Dedifferentiated amniotic fluid mesenchymal stem cell (primary cell): Measurements from ENCODE around the gene KDM8.

ENCODE experiments used
- DNase-seq: peaks from one replicate; pipeline ENCODE4 v3.0.0-alpha.2; 2016; ENCODE audit errors: extremely low spot score

The KDM8 gene

DNA sequence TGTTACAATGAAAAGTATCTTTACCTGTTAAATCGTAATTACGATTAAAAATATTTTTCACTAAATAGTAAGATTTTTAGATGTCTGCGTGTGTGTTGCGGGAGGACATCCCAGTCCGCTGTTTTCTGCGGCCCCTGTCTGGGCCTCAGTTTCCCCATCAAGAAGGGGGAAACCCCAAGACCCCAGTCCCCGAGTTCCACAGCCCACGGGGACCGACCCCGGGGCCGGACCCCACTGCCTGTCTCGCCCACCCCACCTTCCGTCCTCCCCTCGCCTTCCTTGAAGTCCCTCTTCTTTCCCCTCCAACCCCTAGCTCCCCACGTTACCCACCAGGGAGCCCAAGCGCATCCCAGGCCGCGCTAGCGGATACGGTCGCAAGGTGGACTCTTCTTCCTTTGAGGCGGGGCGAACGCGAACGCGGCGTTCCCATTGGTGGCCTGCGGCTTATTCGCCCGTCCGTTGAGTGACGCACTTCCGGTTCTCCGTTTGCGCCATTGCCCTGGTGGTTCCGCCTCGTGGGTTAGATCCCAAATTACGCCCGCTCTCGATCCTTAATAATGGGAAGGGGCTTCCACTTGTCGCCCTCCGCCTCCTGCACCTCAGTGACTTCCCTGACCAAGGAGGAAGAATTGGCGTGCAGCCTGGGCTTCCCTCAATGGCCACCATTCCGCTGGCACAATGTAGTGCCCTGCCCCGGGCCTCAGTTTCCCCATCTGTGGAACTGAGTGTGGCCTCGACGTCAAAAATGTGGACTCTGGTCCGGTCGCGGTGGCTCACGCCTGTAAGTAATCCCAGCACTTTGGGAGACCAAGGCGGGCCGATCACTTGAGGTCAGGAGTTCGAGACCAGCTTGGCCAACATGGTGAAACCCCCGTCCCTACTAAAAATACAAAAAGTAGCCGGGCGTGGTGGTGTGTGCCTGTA, 65.3 kb downstream of the KDM8 start, which contains the start of gene NSMCE1:
TSS of gene NSMCE1 (minus strand) at position 397 of the 924 bp plus-strand sequence. CDS start 11,202 bp downstream, outside the sequence.
- peak; percentile 95 for DNase-seq

GRCh38 chr16:27269300-27270150, 66.2 kb downstream of the KDM8 start:
- no peak for DNase-seq

- no peak for DNase-seq
These were observed 67.0 kb downstream of the KDM8 start for GRCh38 chr16:27270349-27270748.
